K562 (cell line): ENCODE data around the gene UHRF1. TPM values are rescaled to one million over a fixed set of nuclear protein-coding genes. Genes with fewer than 3 reads are reported as not detected.

Experiments
- BHLHE40 ChIP-seq: IDR thresholded peaks from 2 replicates; pipeline ENCODE4 v1.6.1; 2011; ENCODE audit warnings: low read length, improper control_type of control experiment
- CTBP1 ChIP-seq: fragments of 450-650 bp; IDR thresholded peaks from 2 replicates; pipeline ENCODE4 v1.6.1; 2016; ENCODE audit warnings: borderline replicate concordance
- ETV1 ChIP-seq: fragments of 450-650 bp; conservative IDR thresholded peaks from 2 replicates; pipeline ENCODE4 v1.6.1; 2016; ENCODE audit warnings: missing genetic modification characterization, control low read depth, low read depth, missing compliant biosample characterization
- SP1 ChIP-seq: sonication (generic); formaldehyde crosslinking; IDR thresholded peaks from 2 replicates; pipeline ENCODE4 v1.8.1; 2022; ENCODE audit warnings: mild to moderate bottlenecking, missing genetic modification reagents
- TAF1 ChIP-seq: IDR thresholded peaks from 2 replicates; pipeline ENCODE4 v1.6.1; 2011; ENCODE audit warnings: mild to moderate bottlenecking, low read length, moderate library complexity; ENCODE audit not compliant: insufficient read depth, control insufficient read depth, severe bottlenecking; ENCODE audit errors: extremely low read depth
- TBP ChIP-seq: optimal IDR thresholded peaks from 2 replicates; pipeline ENCODE3; 2011; ENCODE audit warnings: low read depth, low read length, improper control_type of control experiment
- TEAD2 ChIP-seq: fragments of 450-650 bp; IDR thresholded peaks from 2 replicates; pipeline ENCODE4 v1.6.1; 2016; ENCODE audit warnings: missing genetic modification characterization, control low read depth, missing compliant biosample characterization
- polyA plus RNA-seq, 8 experiments: library from polyadenylated mRNA; depleted of rRNA in 4 of 8; stranded (reverse) in 5 of 8; unstranded in 3 of 8; fragments of >200 nt; fragmentation: Nextera tagmentation in 2 of 8; fragmentation: Illumina TruSeq in 1 of 8; extraction: Ambion mirVana in 2 of 8; extraction: Trizol in 1 of 8; gene quantifications; 2 replicates each; pipeline versions ENCODE4 v1.2.1 to v1.2.3, GENCODE V29; 2011 to 2014; ENCODE audit warnings: inconsistent platforms in 1 of 8, missing spikeins in 1 of 8
- total RNA-seq, 7 experiments: library from RNA; depleted of rRNA in 6 of 7; stranded (reverse); fragments of >200 nt in 6 of 7; fragmentation: Illumina TruSeq in 2 of 7; extraction: Trizol in 2 of 7; gene quantifications; 2 replicates each; pipeline versions ENCODE4 v1.2.1 to v1.2.3, GENCODE V29; 2011 to 2021; ENCODE audit warnings: low replicate concordance in 1 of 7
- TF ChIP-seq, protein P1 (sequence below): fragments of 450-650 bp; IDR thresholded peaks from 2 replicates; pipeline ENCODE4 v1.6.1; 2017; ENCODE audit warnings: antibody characterized with exemption
- TF ChIP-seq, protein P2 (sequence below): IDR thresholded peaks from 2 replicates; pipeline ENCODE4 v1.6.1; 2012; ENCODE audit warnings: low read depth, low read length, improper control_type of control experiment, borderline replicate concordance
- TF ChIP-seq, protein P3 (sequence below), 3 experiments: fragments of 200-800 bp in 1 of 3; sonication (Bioruptor generic) in 1 of 3; sonication (generic) in 1 of 3; formaldehyde crosslinking in 1 of 3; IDR thresholded peaks; 2 replicates each; pipeline versions ENCODE4 v1.6.1 to v1.8.0; 2016 to 2022; ENCODE audit warnings: mild to moderate bottlenecking in 2 of 3, missing compliant biosample characterization in 2 of 3, missing genetic modification characterization in 2 of 3, missing genetic modification reagents in 1 of 3
- TF ChIP-seq, protein P4 (sequence below): fragments of 450-650 bp; conservative IDR thresholded peaks from 2 replicates; pipeline ENCODE4 v1.6.1; 2016; ENCODE audit warnings: missing genetic modification characterization, low read depth, mild to moderate bottlenecking, control low read depth, missing compliant biosample characterization
- TF ChIP-seq, protein P5 (sequence below), 2 experiments: fragments of 450-650 bp; IDR thresholded peaks; 2 replicates each; pipeline ENCODE4 v1.6.1; 2018; ENCODE audit warnings: mild to moderate bottlenecking in 2 of 2, low read depth in 1 of 2; ENCODE audit not compliant: partially characterized antibody in 2 of 2
- TF ChIP-seq, protein P6 (sequence below): fragments of 250-450 bp; sonication (Bioruptor Pico); IDR thresholded peaks from 2 replicates; pipeline ENCODE4 v1.8.0; 2021; ENCODE audit warnings: mild to moderate bottlenecking, moderate library complexity

The UHRF1 gene
- total and polyA plus RNA-seq, 9 of the 15 experiments (the other 6 are each of a cell fraction or from before 2014, with no cell fraction given) = 6.0 to 101 (median 30.9) TPM

DNA sequence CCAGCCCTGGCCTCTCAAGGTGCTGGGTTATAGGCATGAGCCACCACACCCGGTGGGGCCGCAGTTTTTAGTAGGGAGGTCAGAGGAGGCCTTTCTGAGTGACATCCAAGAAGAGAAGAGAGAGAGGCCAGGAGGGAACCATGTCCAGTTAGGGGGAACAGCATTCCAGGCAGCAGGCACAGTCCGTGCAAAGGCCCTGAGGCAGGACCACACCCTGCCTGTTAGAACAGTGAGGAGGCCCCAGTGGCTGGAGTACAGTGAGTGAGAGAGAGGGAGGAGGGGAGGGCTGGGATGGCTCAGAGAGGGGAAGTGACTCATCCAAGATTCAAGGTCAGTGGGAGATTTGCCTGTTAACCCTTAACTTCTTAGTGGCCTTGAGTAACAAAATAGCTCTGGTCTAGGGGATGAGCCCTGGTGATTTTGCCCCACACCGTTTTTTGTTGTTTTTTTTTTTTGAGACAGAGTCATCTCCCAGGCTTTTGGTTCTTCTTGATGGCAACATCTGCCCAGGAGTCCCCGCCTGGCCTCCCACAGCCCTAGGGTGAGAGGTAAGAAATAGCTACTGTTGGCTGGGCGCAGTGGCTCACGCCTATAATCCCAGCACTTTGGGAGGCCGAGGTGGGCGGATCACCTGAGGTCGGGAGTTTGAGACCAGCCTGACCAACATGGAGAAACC is 39.1 kb upstream of the UHRF1 start (continued):
- TF ChIP-seq, protein P1, sequence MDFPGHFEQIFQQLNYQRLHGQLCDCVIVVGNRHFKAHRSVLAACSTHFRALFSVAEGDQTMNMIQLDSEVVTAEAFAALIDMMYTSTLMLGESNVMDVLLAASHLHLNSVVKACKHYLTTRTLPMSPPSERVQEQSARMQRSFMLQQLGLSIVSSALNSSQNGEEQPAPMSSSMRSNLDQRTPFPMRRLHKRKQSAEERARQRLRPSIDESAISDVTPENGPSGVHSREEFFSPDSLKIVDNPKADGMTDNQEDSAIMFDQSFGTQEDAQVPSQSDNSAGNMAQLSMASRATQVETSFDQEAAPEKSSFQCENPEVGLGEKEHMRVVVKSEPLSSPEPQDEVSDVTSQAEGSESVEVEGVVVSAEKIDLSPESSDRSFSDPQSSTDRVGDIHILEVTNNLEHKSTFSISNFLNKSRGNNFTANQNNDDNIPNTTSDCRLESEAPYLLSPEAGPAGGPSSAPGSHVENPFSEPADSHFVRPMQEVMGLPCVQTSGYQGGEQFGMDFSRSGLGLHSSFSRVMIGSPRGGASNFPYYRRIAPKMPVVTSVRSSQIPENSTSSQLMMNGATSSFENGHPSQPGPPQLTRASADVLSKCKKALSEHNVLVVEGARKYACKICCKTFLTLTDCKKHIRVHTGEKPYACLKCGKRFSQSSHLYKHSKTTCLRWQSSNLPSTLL = no peak
- TF ChIP-seq, protein P2, sequence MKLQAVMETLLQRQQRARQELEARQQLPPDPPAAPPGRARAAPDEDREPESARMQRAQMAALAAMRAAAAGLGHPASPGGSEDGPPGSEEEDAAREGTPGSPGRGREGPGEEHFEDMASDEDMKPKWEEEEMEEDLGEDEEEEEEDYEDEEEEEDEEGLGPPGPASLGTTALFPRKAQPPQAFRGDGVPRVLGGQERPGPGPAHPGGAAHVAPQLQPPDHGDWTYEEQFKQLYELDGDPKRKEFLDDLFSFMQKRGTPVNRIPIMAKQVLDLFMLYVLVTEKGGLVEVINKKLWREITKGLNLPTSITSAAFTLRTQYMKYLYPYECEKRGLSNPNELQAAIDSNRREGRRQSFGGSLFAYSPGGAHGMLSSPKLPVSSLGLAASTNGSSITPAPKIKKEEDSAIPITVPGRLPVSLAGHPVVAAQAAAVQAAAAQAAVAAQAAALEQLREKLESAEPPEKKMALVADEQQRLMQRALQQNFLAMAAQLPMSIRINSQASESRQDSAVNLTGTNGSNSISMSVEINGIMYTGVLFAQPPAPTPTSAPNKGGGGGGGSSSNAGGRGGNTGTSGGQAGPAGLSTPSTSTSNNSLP = no peak
- TF ChIP-seq, protein P3, sequence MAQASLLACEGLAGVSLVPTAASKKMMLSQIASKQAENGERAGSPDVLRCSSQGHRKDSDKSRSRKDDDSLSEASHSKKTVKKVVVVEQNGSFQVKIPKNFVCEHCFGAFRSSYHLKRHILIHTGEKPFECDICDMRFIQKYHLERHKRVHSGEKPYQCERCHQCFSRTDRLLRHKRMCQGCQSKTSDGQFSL (CRISPR knock-in tag; IDR thresholded peaks at IDR 0.05) = no peak
- TF ChIP-seq, protein P3 (tag; IDR thresholded peaks at IDR 0.05) = no peak
- TF ChIP-seq ETV1 (peak; percentile 97), BHLHE40 (no peak; the same call in 1 of the 2 replicates), SP1 (peak; percentile 74), CTBP1 (peak; percentile 85), TEAD2 (tag) (no peak), TAF1 (no peak), TBP (no peak)
- TF ChIP-seq, protein P4, sequence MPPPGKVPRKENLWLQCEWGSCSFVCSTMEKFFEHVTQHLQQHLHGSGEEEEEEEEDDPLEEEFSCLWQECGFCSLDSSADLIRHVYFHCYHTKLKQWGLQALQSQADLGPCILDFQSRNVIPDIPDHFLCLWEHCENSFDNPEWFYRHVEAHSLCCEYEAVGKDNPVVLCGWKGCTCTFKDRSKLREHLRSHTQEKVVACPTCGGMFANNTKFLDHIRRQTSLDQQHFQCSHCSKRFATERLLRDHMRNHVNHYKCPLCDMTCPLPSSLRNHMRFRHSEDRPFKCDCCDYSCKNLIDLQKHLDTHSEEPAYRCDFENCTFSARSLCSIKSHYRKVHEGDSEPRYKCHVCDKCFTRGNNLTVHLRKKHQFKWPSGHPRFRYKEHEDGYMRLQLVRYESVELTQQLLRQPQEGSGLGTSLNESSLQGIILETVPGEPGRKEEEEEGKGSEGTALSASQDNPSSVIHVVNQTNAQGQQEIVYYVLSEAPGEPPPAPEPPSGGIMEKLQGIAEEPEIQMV (tag) = no peak
- TF ChIP-seq, protein P5, sequence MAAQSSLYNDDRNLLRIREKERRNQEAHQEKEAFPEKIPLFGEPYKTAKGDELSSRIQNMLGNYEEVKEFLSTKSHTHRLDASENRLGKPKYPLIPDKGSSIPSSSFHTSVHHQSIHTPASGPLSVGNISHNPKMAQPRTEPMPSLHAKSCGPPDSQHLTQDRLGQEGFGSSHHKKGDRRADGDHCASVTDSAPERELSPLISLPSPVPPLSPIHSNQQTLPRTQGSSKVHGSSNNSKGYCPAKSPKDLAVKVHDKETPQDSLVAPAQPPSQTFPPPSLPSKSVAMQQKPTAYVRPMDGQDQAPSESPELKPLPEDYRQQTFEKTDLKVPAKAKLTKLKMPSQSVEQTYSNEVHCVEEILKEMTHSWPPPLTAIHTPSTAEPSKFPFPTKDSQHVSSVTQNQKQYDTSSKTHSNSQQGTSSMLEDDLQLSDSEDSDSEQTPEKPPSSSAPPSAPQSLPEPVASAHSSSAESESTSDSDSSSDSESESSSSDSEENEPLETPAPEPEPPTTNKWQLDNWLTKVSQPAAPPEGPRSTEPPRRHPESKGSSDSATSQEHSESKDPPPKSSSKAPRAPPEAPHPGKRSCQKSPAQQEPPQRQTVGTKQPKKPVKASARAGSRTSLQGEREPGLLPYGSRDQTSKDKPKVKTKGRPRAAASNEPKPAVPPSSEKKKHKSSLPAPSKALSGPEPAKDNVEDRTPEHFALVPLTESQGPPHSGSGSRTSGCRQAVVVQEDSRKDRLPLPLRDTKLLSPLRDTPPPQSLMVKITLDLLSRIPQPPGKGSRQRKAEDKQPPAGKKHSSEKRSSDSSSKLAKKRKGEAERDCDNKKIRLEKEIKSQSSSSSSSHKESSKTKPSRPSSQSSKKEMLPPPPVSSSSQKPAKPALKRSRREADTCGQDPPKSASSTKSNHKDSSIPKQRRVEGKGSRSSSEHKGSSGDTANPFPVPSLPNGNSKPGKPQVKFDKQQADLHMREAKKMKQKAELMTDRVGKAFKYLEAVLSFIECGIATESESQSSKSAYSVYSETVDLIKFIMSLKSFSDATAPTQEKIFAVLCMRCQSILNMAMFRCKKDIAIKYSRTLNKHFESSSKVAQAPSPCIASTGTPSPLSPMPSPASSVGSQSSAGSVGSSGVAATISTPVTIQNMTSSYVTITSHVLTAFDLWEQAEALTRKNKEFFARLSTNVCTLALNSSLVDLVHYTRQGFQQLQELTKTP (IDR thresholded peaks at IDR 0.05; ENCODE audit: low read depth in 1 of 2, partially characterized antibody in 2 of 2) = peak in 1 of 2 experiments; percentile 86
- TF ChIP-seq, protein P6, sequence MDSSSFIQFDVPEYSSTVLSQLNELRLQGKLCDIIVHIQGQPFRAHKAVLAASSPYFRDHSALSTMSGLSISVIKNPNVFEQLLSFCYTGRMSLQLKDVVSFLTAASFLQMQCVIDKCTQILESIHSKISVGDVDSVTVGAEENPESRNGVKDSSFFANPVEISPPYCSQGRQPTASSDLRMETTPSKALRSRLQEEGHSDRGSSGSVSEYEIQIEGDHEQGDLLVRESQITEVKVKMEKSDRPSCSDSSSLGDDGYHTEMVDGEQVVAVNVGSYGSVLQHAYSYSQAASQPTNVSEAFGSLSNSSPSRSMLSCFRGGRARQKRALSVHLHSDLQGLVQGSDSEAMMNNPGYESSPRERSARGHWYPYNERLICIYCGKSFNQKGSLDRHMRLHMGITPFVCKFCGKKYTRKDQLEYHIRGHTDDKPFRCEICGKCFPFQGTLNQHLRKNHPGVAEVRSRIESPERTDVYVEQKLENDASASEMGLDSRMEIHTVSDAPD (CRISPR knock-in tag) = no peak
